K562 (cell line): ENCODE results near the gene LGI4. TPM values are rescaled to one million over a fixed set of nuclear protein-coding genes. Genes with fewer than 3 reads are reported as not detected.

Experiments used
- CXXC5 ChIP-seq: fragments of 250-450 bp; sonication (Bioruptor Pico); IDR thresholded peaks from 2 replicates; pipeline ENCODE4 v1.8.0; 2022; ENCODE audit warnings: inconsistent platforms, mild to moderate bottlenecking, moderate library complexity
- PHB2 ChIP-seq: fragments of 450-650 bp; IDR thresholded peaks from 2 replicates; pipeline ENCODE4 v1.6.1; 2017; ENCODE audit warnings: low read depth
- POLR2G ChIP-seq: fragments of 200-400 bp; formaldehyde crosslinking; IDR thresholded peaks from 2 replicates; pipeline ENCODE4 v1.6.1; 2017; ENCODE audit warnings: low read depth, mild to moderate bottlenecking, antibody characterized with exemption, low read length, moderate library complexity
- RAD21 ChIP-seq, 2 experiments: fragments of 250-450 bp in 1 of 2; fragments of 450-650 bp in 1 of 2; sonication (Bioruptor Pico) in 1 of 2; formaldehyde crosslinking in 1 of 2; IDR thresholded peaks in 1 of 2; conservative IDR thresholded peaks in 1 of 2; 2 replicates each; pipeline versions ENCODE4 v1.4.0 to v1.8.0; 2020 to 2022; ENCODE audit warnings: mild to moderate bottlenecking in 2 of 2, moderate library complexity in 1 of 2
- RB1 ChIP-seq: fragments of 450-650 bp; IDR thresholded peaks from 2 replicates; pipeline ENCODE4 v1.6.1; 2017; ENCODE audit warnings: low read depth, mild to moderate bottlenecking
- TAF9B ChIP-seq: fragments of 450-650 bp; IDR thresholded peaks from 2 replicates; pipeline ENCODE4 v1.6.1; 2018; ENCODE audit warnings: mild to moderate bottlenecking; ENCODE audit not compliant: partially characterized antibody
- ZNF778 ChIP-seq: fragments of 450-650 bp; formaldehyde crosslinking; IDR thresholded peaks from 2 replicates; pipeline ENCODE4 v1.4.0; 2020; ENCODE audit warnings: mild to moderate bottlenecking, moderate library complexity
- polyA plus RNA-seq, 8 experiments: library from polyadenylated mRNA; depleted of rRNA in 4 of 8; stranded (reverse) in 5 of 8; unstranded in 3 of 8; fragments of >200 nt; fragmentation: Nextera tagmentation in 2 of 8; fragmentation: Illumina TruSeq in 1 of 8; extraction: Ambion mirVana in 2 of 8; extraction: Trizol in 1 of 8; gene quantifications; 2 replicates each; pipeline versions ENCODE4 v1.2.1 to v1.2.3, GENCODE V29; 2011 to 2014; ENCODE audit warnings: inconsistent platforms in 1 of 8, missing spikeins in 1 of 8
- total RNA-seq, 7 experiments: library from RNA; depleted of rRNA in 6 of 7; stranded (reverse); fragments of >200 nt in 6 of 7; fragmentation: Illumina TruSeq in 2 of 7; extraction: Trizol in 2 of 7; gene quantifications; 2 replicates each; pipeline versions ENCODE4 v1.2.1 to v1.2.3, GENCODE V29; 2011 to 2021; ENCODE audit warnings: low replicate concordance in 1 of 7
- TF ChIP-seq, protein P1 (sequence below): sonication (generic); formaldehyde crosslinking; IDR thresholded peaks from 2 replicates; pipeline ENCODE4 v1.8.0; 2022; ENCODE audit warnings: missing genetic modification reagents, mild to moderate bottlenecking, moderate library complexity, borderline replicate concordance
- TF ChIP-seq, protein P2 (sequence below): fragments of 250-450 bp; sonication (Bioruptor Pico); IDR thresholded peaks from 2 replicates; pipeline ENCODE4 v1.6.1; 2021; ENCODE audit warnings: mild to moderate bottlenecking
- TF ChIP-seq, protein P3 (sequence below), 2 experiments: fragments of 450-650 bp; formaldehyde crosslinking in 1 of 2; IDR thresholded peaks; 2 replicates each; pipeline versions ENCODE4 v1.4.0 to v1.6.1; 2014 to 2020; ENCODE audit warnings: mild to moderate bottlenecking in 2 of 2, borderline replicate concordance in 1 of 2, low read depth in 1 of 2
- TF ChIP-seq, protein P4 (sequence below), 2 experiments: IDR thresholded peaks; 2 replicates each; pipeline ENCODE4 v1.6.1; 2012; ENCODE audit warnings: improper control_type of control experiment in 2 of 2, low read depth in 2 of 2, low read length in 2 of 2, borderline replicate concordance in 1 of 2

LGI4 gene
- total and polyA plus RNA-seq, 9 of the 15 experiments (the other 6 are each of a cell fraction or from before 2014, with no cell fraction given), result 0.14 to 0.30 (median 0.24) TPM; not detected in 4

DNA sequence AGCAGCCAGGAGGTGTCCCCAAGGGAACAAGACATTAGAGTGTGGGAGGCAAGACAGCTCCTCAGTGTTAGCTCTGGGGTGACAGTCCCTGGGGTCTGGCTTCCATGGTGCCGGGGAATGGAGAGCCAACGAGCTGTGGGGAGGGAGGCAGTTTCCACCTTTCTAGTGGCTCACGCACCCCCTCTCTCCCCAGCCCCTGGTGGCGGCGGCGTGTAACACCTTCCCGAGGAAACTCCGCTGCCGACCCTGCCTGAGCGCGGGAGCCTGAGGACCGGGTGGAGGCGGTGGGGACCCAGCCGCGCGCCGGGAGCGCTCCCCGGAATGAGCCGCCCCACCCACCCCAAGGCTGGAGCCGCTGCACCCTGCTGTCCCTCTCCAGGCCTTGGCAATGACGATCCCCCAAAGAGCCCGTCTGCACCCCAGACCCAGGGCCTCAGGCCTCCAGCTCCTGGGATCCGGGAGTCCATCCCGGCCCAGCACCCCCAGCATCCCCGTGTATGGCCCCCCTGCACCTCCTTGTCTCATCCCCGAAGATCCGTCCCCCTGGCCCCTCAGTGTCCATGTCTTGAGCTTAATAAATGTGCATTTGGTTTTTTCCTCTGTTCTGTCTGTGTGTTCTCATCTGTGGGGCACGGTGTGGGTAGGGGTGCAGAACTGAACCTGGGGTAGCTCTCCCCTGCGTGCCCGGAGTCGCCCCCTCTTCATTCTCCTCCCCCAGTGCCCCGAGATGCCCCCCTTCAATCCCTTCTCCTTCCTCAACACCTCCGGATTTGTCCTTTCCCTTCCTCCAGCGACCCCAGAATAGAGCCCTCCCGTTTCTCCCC is 19.1 kb upstream of the LGI4 start (continued):
- TF ChIP-seq, protein P1, sequence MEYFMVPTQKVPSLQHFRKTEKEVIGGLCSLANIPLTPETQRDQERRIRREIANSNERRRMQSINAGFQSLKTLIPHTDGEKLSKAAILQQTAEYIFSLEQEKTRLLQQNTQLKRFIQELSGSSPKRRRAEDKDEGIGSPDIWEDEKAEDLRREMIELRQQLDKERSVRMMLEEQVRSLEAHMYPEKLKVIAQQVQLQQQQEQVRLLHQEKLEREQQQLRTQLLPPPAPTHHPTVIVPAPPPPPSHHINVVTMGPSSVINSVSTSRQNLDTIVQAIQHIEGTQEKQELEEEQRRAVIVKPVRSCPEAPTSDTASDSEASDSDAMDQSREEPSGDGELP (CRISPR knock-in tag), result peak; percentile 51; the same call in 1 of the 2 replicates
- TF ChIP-seq POLR2G (peak; percentile 68), RAD21 (CRISPR knock-in tag; conservative IDR thresholded peaks at IDR 0.05 in 1 of 2, IDR thresholded peaks at IDR 0.05 in 1 of 2) (peak; percentile 26 to 54; a peak in 3 of 4 replicates), TAF9B (no peak), ZNF778 (no peak), CXXC5 (CRISPR knock-in tag) (peak; percentile 48; the same call in 1 of the 2 replicates), PHB2 (no peak), RB1 (peak; percentile 77)
- TF ChIP-seq, protein P2, sequence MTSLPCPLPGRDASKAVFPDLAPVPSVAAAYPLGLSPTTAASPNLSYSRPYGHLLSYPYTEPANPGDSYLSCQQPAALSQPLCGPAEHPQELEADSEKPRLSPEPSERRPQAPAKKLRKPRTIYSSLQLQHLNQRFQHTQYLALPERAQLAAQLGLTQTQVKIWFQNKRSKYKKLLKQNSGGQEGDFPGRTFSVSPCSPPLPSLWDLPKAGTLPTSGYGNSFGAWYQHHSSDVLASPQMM (CRISPR knock-in tag), result no peak
- TF ChIP-seq, protein P3, sequence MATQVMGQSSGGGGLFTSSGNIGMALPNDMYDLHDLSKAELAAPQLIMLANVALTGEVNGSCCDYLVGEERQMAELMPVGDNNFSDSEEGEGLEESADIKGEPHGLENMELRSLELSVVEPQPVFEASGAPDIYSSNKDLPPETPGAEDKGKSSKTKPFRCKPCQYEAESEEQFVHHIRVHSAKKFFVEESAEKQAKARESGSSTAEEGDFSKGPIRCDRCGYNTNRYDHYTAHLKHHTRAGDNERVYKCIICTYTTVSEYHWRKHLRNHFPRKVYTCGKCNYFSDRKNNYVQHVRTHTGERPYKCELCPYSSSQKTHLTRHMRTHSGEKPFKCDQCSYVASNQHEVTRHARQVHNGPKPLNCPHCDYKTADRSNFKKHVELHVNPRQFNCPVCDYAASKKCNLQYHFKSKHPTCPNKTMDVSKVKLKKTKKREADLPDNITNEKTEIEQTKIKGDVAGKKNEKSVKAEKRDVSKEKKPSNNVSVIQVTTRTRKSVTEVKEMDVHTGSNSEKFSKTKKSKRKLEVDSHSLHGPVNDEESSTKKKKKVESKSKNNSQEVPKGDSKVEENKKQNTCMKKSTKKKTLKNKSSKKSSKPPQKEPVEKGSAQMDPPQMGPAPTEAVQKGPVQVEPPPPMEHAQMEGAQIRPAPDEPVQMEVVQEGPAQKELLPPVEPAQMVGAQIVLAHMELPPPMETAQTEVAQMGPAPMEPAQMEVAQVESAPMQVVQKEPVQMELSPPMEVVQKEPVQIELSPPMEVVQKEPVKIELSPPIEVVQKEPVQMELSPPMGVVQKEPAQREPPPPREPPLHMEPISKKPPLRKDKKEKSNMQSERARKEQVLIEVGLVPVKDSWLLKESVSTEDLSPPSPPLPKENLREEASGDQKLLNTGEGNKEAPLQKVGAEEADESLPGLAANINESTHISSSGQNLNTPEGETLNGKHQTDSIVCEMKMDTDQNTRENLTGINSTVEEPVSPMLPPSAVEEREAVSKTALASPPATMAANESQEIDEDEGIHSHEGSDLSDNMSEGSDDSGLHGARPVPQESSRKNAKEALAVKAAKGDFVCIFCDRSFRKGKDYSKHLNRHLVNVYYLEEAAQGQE (IDR thresholded peaks at IDR 0.05; ENCODE audit: borderline replicate concordance), result 0 out of 2 replicates have a peak, but pooled peaks have one; percentile 18
- TF ChIP-seq, protein P3 (CRISPR knock-in tag; IDR thresholded peaks at IDR 0.05; ENCODE audit: low read depth), result no peak
- TF ChIP-seq, protein P4, sequence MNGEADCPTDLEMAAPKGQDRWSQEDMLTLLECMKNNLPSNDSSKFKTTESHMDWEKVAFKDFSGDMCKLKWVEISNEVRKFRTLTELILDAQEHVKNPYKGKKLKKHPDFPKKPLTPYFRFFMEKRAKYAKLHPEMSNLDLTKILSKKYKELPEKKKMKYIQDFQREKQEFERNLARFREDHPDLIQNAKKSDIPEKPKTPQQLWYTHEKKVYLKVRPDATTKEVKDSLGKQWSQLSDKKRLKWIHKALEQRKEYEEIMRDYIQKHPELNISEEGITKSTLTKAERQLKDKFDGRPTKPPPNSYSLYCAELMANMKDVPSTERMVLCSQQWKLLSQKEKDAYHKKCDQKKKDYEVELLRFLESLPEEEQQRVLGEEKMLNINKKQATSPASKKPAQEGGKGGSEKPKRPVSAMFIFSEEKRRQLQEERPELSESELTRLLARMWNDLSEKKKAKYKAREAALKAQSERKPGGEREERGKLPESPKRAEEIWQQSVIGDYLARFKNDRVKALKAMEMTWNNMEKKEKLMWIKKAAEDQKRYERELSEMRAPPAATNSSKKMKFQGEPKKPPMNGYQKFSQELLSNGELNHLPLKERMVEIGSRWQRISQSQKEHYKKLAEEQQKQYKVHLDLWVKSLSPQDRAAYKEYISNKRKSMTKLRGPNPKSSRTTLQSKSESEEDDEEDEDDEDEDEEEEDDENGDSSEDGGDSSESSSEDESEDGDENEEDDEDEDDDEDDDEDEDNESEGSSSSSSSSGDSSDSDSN (IDR thresholded peaks at IDR 0.05; ENCODE audit: borderline replicate concordance in 1 of 2, low read depth in 2 of 2, low read length in 2 of 2), result peak; percentile 63 to 86; a peak in 2 of 4 replicates
